NCI-H2029 treated with DMSO at 0.1 percent for 48 hours (cell line): ENCODE results near the gene CLCA4.
"Not testable (repeated sequence)": the region's sequence is repeated elsewhere in the genome, so short reads cannot be mapped to it uniquely, and the experiment has no call there.

Experiments
- DNase-seq: peaks from one replicate; lab custom pipeline; 2025; lab: John Stamatoyannopoulos, UW

The CLCA4 gene

GRCh38 chr1:86530211-86530845, 16.6 kb upstream of the CLCA4 start:
- no peak for DNase-seq

- DNase-seq, result no peak
Observed at GRCh38 chr1:86537928-86538695, 8.8 kb upstream of the CLCA4 start.

DNA sequence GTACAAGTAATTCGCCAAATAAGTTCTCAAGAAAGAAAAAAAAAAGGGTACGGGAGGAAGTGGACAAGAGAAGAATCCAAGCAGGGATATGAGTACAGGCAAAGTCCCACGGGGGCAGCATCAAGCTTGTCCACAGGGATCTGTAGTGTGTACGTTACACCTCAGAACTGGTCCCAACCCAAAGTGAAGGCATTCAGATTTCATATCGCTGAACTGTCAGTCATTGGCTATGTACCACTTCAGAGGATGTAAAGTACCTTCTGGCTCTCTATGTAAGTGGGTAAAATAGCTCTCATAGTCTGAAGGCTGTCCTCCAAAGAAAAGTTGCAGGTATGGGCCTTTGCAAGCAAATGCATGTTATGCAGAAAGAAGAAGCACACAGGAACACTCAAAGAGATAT, 8.1 kb upstream of the CLCA4 start:
- no peak for DNase-seq

DNA sequence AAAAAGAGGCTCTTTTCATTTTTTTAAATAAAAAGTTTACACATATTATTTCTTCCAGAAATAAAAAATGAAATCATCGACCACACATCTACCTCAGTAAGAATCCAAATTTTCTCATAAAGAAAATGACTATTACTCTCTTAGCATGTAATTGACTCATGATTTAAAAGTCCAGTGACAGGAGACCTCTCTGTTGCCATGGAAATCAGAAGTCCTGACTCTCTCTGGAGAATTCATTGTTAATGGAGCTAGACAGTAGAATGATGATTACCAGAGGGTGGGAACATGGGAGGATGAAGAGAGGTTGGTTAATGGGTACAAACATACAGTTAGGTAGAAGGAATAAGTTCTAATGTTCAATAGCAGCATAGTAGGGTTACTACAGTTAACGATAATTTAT, 5.0 kb upstream of the CLCA4 start:
- DNase-seq, result no peak

GRCh38 chr1:86542631-86543030, 4.2 kb upstream of the CLCA4 start:
- DNase-seq, result no peak

DNA sequence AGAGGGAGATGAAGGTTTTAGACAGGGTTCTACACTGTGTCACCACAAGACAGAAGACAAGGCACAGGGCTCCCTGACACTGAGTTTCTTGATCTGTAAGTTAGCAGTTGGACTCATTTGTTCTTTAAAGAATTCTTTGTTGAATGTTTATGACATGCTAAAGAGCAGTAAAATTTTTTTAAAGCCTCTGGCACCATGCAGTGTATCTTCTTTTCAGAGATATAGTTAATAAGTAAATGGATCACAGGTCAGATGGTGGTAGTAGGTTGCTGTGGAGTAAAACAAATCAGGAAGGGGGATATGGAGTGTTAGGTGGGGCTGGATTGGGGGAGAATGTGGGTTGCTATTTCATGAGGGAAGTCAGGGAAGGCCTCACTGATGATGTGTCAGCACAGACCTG, 2.0 kb downstream of the CLCA4 start:
- DNase-seq, result no peak

- DNase-seq, result no peak
Observed at GRCh38 chr1:86551305-86551704, 4.4 kb downstream of the CLCA4 start.

GRCh38 chr1:86552376-86552775, 5.5 kb downstream of the CLCA4 start:
- DNase-seq, result no peak

DNA sequence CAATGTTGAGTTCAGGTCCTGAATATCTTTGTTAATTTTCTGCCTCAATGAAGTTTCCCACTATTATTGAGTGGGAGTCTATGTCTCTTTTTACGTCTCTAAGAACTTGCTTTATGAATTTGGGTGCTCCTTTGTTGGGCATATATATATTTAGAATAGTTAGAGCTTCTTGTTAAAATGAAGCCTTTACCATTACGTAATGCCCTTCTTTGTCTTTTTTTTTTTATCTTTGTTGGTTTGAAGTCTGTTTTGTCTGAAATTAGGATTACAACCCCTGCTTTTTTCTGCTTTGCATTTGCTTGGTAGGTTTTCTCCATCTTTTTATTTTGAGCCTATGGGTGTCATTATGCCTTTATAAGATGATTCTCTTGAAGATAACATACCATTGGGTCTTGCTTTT, 10.9 kb downstream of the CLCA4 start:
- no peak for DNase-seq

DNA sequence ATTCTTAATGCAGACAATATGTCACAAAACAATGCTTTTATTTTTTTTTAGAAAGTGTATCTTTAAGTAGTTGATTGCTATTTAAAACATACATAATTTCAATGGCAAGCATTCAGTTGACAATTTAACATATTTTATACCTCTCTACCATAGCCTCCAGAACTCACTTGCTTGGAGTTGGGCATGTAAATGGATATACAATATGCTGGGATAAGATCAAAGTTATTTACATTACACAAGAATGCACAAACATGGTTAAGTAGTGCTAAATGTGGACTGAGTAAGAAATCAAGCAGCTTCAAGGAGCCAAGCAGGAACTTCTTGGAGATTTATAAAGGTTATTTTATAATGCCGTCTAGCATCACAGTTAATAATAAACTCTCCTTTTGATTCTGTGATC, 17.0 kb downstream of the CLCA4 start:
- no peak for DNase-seq

DNA sequence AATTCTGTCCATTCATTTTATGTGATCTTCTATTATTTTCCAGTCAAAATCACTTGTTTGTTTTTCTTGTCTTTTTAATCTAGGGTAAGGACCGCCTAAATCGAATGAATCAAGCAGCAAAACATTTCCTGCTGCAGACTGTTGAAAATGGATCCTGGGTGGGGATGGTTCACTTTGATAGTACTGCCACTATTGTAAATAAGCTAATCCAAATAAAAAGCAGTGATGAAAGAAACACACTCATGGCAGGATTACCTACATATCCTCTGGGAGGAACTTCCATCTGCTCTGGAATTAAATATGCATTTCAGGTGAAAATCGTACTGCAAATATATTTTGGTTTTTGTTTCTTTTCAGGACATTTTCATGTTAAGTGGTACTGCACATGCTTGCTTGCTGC, 20.5 kb downstream of the CLCA4 start:
- no peak for DNase-seq

DNA sequence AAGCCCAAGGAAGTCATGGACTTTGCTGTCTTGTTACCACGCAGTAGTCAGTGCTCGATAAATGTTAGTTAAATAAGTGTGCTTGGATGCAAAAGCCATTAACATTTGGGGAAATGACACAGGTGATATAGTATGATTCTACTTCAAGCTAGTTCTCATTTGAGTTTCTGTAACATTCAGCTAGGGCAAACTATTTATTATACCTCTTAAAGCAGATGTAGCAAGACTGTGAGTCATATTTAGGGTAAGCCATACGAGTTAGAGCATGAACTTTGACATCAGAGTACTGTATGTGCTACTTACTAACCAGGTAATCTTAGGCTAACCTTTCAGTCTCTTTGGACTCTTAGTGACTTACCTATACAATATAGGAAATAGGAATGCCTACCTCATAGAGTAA, 21.0 kb downstream of the CLCA4 start:
- no peak for DNase-seq

DNA sequence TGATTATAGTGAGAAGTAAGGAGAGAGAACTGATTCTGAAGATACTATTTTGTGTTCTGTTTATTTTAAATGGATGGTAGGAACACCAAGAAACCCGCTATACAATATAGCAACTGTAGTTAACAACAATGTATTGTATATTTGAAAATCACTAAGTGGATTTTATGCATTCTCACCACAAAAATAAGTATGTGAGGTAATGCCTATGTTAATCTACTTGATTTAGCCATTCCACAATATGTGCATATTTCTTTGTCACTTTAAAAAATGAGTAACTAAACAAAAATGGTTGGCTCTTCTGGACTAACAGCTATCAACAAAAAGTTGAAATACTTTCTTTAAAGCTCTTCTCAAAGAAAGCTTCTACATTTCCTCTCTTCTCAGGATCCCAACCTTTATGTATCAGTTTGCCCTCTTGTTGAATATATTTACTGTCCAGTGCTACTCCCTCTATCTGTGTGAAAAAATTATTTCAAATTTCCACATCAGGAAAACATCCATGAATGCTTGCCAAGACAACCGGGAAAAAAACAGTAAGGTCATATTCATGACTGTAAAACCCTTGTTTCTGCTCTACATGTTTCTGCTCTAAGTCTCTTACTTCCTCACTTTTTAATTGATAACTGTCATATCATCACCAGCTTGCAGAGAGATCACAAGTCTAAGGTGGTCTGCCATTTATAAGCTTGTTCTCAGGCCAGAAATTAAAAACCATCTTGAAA, 27.0 kb downstream of the CLCA4 start:
- DNase-seq, result no peak

DNA sequence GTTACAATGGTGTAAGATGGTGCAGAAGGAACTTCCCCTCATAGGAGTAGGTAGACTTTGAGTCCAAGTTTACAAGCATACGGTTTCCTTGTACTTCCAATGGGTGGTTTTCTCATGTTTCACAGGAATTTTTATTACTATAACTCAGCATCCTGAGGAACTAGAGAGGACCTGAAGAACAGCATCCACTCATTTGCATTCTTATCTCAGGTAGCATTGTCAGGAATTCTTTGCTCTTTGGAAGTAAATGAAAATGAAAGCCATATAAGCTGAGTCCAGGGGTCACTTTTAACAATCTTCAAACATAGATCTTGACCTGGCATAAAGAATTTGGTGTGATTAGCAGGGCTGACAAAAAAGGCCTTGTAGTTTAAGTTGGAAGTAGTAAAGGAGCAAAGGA, 34.4 kb downstream of the CLCA4 start:
- no peak for DNase-seq

GRCh38 chr1:86582161-86582560, 35.3 kb downstream of the CLCA4 start:
- no peak for DNase-seq

- DNase-seq, result no peak
Observed at GRCh38 chr1:86583032-86583431, 36.2 kb downstream of the CLCA4 start.

- DNase-seq, result no peak
Observed at GRCh38 chr1:86583593-86583992, 36.7 kb downstream of the CLCA4 start.

- DNase-seq, result no peak
Observed at GRCh38 chr1:86594284-86594770, 47.4 kb downstream of the CLCA4 start.

GRCh38 chr1:86596224-86596623, 49.3 kb downstream of the CLCA4 start:
- DNase-seq, result no peak

GRCh38 chr1:86596741-86597290, 49.9 kb downstream of the CLCA4 start:
- DNase-seq, result no peak

- DNase-seq, result not testable (repeated sequence)
Observed at GRCh38 chr1:86606080-86606479, 59.2 kb downstream of the CLCA4 start.

DNA sequence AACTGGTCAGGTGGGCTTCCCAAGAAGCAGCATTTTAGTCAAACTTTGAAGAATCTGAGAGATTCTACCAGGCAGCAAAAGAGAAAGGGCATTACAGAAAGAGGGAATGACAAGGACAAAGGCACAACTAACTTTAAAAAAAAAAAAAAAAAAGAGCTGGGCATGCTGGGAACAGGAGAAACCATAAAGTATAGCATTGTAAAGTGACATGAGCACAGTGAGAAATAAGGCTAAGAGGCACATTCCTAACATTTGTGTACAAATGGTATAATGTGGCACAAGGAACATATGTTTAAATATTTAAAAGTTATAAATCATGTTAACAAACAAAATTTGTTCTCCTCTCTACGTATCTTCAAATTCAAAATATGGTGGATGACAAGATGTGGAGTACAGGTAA, 69.6 kb downstream of the CLCA4 start:
- DNase-seq, result no peak

DNA sequence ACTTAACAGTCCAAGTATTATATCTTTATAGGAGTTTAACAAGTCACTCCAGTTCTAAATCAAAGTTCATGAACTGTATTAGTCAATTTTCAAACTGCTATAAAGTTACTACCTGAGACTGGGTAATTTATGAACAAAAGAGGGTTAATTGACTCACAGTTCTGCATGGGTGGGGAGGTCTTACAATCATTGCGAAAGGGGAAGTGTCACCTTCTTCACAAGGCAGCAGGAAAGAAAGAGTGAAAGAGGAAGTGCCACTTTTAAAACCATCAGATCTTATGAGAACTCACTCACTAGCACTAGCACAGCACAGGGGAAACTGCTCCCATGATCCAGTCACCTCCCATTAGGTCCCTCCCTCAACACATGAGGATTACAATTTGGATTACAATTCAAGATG, 70.0 kb downstream of the CLCA4 start:
- DNase-seq, result no peak
